Measurements from ENCODE around the gene EXOC3. TPM values are rescaled to one million over a fixed set of nuclear protein-coding genes. Genes with fewer than 3 reads are reported as not detected.

EXOC3 gene
- total RNA-seq, 1 experiment from 2014 or later = 31.3 TPM

- ATAC-seq = no peak
- no TSS peak for BruUV-seq (replicated peaks)
Observed at GRCh38 chr5:415928-416635, 26.9 kb upstream of the EXOC3 start.

GRCh38 chr5:416636-416960, 26.4 kb upstream of the EXOC3 start:
- H3K4me2 ChIP-seq (ENCODE audit: low read length) = no peak overlapping the region
- H3K36me3 ChIP-seq (ENCODE audit: low read depth, low read length) = no peaks in the 10 kb centered on the region
- 0 out of 2 replicates have a peak, but pooled peaks cover 4% of the 10 kb centered on the region for H3K4me1 ChIP-seq (ENCODE audit: insufficient read depth, low read length)
- H3K9ac ChIP-seq (ENCODE audit: low read length) = no peak overlapping the region
- POLR2A ChIA-PET (ENCODE audit: unreplicated experiment) = no interaction called here
- no peaks in the 10 kb centered on the region for H3K79me2 ChIP-seq (ENCODE audit: low read length)
- DNase-seq (no peak), ATAC-seq (no peak)
- H3K27me3 ChIP-seq (ENCODE audit: low read length) = no peaks in the 10 kb centered on the region
- no peaks in the 10 kb centered on the region for H3K9me2 ChIP-seq (replicated peaks; ENCODE audit: low read length)
- intact Hi-C loops (cut with micrococcal nuclease) = no loop called here
- no peak for TF ChIP-seq EZH2 (IDR thresholded peaks at IDR 0.05; ENCODE audit: low read length, unreplicated experiment)
- TF ChIP-seq CTCF (conservative IDR thresholded peaks at IDR 0.05; ENCODE audit: low read depth, low read length) = no peak
- no peak for TF ChIP-seq EZH2phosphoT487 (IDR thresholded peaks at IDR 0.05; ENCODE audit: borderline replicate concordance, low read length)
- no peaks in the 10 kb centered on the region for H3K9me3 ChIP-seq (ENCODE audit: low read length)
- no peak overlapping the region for H3K4me3 ChIP-seq (ENCODE audit: low read length)
- H4K20me1 ChIP-seq (ENCODE audit: low read length) = no peaks in the 10 kb centered on the region
- no peak overlapping the region for H3K27ac ChIP-seq (ENCODE audit: low read length)
- no TSS peak for BruUV-seq (replicated peaks)
- no peaks in the 10 kb centered on the region for H3F3A ChIP-seq (ENCODE audit: low read length, unreplicated experiment)
- CTCF ChIA-PET = no interaction called here
- H2AFZ ChIP-seq (ENCODE audit: low read length) = no peak overlapping the region

More at GRCh38 chr5:415928-416635, 26.9 kb upstream of the EXOC3 start:
- H3K36me3 ChIP-seq (ENCODE audit: low read depth, low read length) = no peaks in the 10 kb centered on the region
- no peak for DNase-seq
- intact Hi-C loops (cut with micrococcal nuclease) = no loop called here
- no peak overlapping the region for H3K9ac ChIP-seq (ENCODE audit: low read length)
- no peak overlapping the region for H3K4me3 ChIP-seq (ENCODE audit: low read length)
- H4K20me1 ChIP-seq (ENCODE audit: low read length) = no peaks in the 10 kb centered on the region
- ChIA-PET POLR2A (ENCODE audit: unreplicated experiment) (no interaction called here), CTCF (no interaction called here)
- no peaks in the 10 kb centered on the region for H3K9me2 ChIP-seq (replicated peaks; ENCODE audit: low read length)
- no peaks in the 10 kb centered on the region for H3K79me2 ChIP-seq (ENCODE audit: low read length)
- no peak overlapping the region for H2AFZ ChIP-seq (ENCODE audit: low read length)
- no peak overlapping the region for H3K27ac ChIP-seq (ENCODE audit: low read length)
- TF ChIP-seq EZH2phosphoT487 (IDR thresholded peaks at IDR 0.05; ENCODE audit: borderline replicate concordance, low read length) = no peak
- no peak for TF ChIP-seq CTCF (conservative IDR thresholded peaks at IDR 0.05; ENCODE audit: low read depth, low read length)
- no peaks in the 10 kb centered on the region for H3K27me3 ChIP-seq (ENCODE audit: low read length)
- H3F3A ChIP-seq (ENCODE audit: low read length, unreplicated experiment) = no peaks in the 10 kb centered on the region
- H3K4me2 ChIP-seq (ENCODE audit: low read length) = no peak overlapping the region
- no peaks in the 10 kb centered on the region for H3K9me3 ChIP-seq (ENCODE audit: low read length)
- H3K4me1 ChIP-seq (ENCODE audit: insufficient read depth, low read length) = 0 out of 2 replicates have a peak, but pooled peaks cover 4% of the 10 kb centered on the region

GRCh38 chr5:417301-418161, 25.4 kb upstream of the EXOC3 start:
- no peak for DNase-seq
- TF ChIP-seq EZH2 (IDR thresholded peaks at IDR 0.05; ENCODE audit: low read length, unreplicated experiment) = no peak
- no peak for TF ChIP-seq EZH2phosphoT487 (IDR thresholded peaks at IDR 0.05; ENCODE audit: borderline replicate concordance, low read length)
- no peak for TF ChIP-seq CTCF (conservative IDR thresholded peaks at IDR 0.05; ENCODE audit: low read depth, low read length)
- Histone ChIP-seq H4K20me1 (ENCODE audit: low read length) (no peaks in the 10 kb centered on the region), H3K36me3 (ENCODE audit: low read depth, low read length) (no peaks in the 10 kb centered on the region), H3K4me3 (ENCODE audit: low read length) (no peak overlapping the region), H3K9me2 (replicated peaks; ENCODE audit: low read length) (no peaks in the 10 kb centered on the region), H3K4me1 (ENCODE audit: insufficient read depth, low read length) (0 out of 2 replicates have a peak, but pooled peaks cover 4% of the 10 kb centered on the region), H2AFZ (ENCODE audit: low read length) (no peak overlapping the region), H3K9me3 (ENCODE audit: low read length) (no peaks in the 10 kb centered on the region), H3F3A (ENCODE audit: low read length, unreplicated experiment) (no peaks in the 10 kb centered on the region), H3K27me3 (ENCODE audit: low read length) (no peaks in the 10 kb centered on the region), H3K4me2 (ENCODE audit: low read length) (no peak overlapping the region), H3K27ac (ENCODE audit: low read length) (no peak overlapping the region), H3K79me2 (ENCODE audit: low read length) (no peaks in the 10 kb centered on the region), H3K9ac (ENCODE audit: low read length) (no peak overlapping the region)
- no TSS peak for BruUV-seq (replicated peaks)
- intact Hi-C loops (cut with micrococcal nuclease) = no loop called here
- no peak for ATAC-seq
- POLR2A ChIA-PET (ENCODE audit: unreplicated experiment) = no interaction called here
- CTCF ChIA-PET = no interaction called here
